Common myeloid progenitor, CD34-positive (primary cell): ENCODE results near the gene F10.
"Not testable (repeated sequence)": the region's sequence is repeated elsewhere in the genome, so short reads cannot be mapped to it uniquely, and the experiment has no call there.

Experiments used
- CTCF ChIA-PET: fragments of 350-600 bp; sonication (Branson Sonifier 250); formaldehyde crosslinking; loops from one replicate; lab custom pipeline; 2021; ENCODE audit warnings: antibody characterized with exemption; lab: Charles Lee
- POLR2A ChIA-PET: fragments of 350-600 bp; sonication (Branson Sonifier 250); formaldehyde crosslinking; loops from one replicate; lab custom pipeline; 2021; ENCODE audit warnings: antibody characterized with exemption; lab: Charles Lee
- DNase-seq, 3 donors: peaks; one replicate each; pipeline versions ENCODE4 v3.0.0 to v3.0.0-alpha.2; 2013
- H3K27ac ChIP-seq, 2 experiments: 1 replicate in 1 of 2; 2 replicates in 1 of 2; pipeline ENCODE4 v1.7.0; 2013; ENCODE audit warnings: inconsistent platforms in 2 of 2, low read length in 2 of 2, mild to moderate bottlenecking in 2 of 2, low read depth in 1 of 2, moderate library complexity in 1 of 2; ENCODE audit not compliant: severe bottlenecking in 2 of 2, insufficient read depth in 1 of 2, poor library complexity in 1 of 2
- H3K27me3 ChIP-seq, 5 experiments: replicated peaks in 2 of 5; 1 replicate in 3 of 5; 2 replicates in 2 of 5; pipeline versions ENCODE4 v1.6.1 to v1.7.0; 2013; ENCODE audit warnings: low read length in 4 of 5, mild to moderate bottlenecking in 2 of 5, moderate library complexity in 2 of 5, inconsistent platforms in 1 of 5; ENCODE audit not compliant: insufficient read depth in 5 of 5, control insufficient read depth in 4 of 5
- H3K36me3 ChIP-seq, 4 experiments: 1 replicate in 2 of 4; 2 replicates in 2 of 4; pipeline versions ENCODE4 v1.6.1 to v1.7.0; 2013; ENCODE audit warnings: low read length in 3 of 4, control low read depth in 1 of 4, mild to moderate bottlenecking in 1 of 4; ENCODE audit not compliant: control insufficient read depth in 4 of 4, insufficient read depth in 4 of 4
- H3K4me1 ChIP-seq, 4 experiments: 1 replicate in 3 of 4; 2 replicates in 1 of 4; pipeline versions ENCODE4 v1.6.1 to v1.7.1; 2013; ENCODE audit warnings: low read length in 3 of 4, mild to moderate bottlenecking in 3 of 4, control low read depth in 1 of 4, inconsistent platforms in 1 of 4, moderate library complexity in 1 of 4; ENCODE audit not compliant: control insufficient read depth in 4 of 4, insufficient read depth in 4 of 4; ENCODE audit errors: control extremely low read depth in 1 of 4
- H3K4me3 ChIP-seq, 7 experiments: 1 replicate in 4 of 7; 2 replicates in 3 of 7; pipeline versions ENCODE4 v1.5.1 to v1.7.0; 2013; ENCODE audit warnings: mild to moderate bottlenecking in 7 of 7, low read length in 6 of 7, moderate library complexity in 6 of 7, inconsistent platforms in 2 of 7, low read depth in 2 of 7, control low read depth in 1 of 7; ENCODE audit not compliant: insufficient read depth in 4 of 7, control insufficient read depth in 1 of 7; ENCODE audit errors: extremely low read depth in 1 of 7
- H3K9me3 ChIP-seq, 5 experiments: 1 replicate in 4 of 5; 2 replicates in 1 of 5; pipeline versions ENCODE4 v1.6.1 to v1.7.1; 2013; ENCODE audit warnings: low read length in 4 of 5, mild to moderate bottlenecking in 2 of 5, inconsistent platforms in 1 of 5, low read depth in 1 of 5, moderate library complexity in 1 of 5; ENCODE audit not compliant: control insufficient read depth in 4 of 5, insufficient read depth in 2 of 5; ENCODE audit errors: control extremely low read depth in 1 of 5
- WGBS: methylation state at CpG from one replicate; pipeline ENCODE4 v1.1.5; 2013; ENCODE audit not compliant: insufficient coverage; 5-methylcytosine and 5-hydroxymethylcytosine counted together

Gene F10

GRCh38 chr13:113077953-113078901 is 44.4 kb upstream of the F10 start:
- DNase-seq = no peak
- H3K4me3 ChIP-seq = no peak overlapping the region
- POLR2A ChIA-PET = no interaction called here
- peaks cover 0 to 2% (median 0%) of the 10 kb centered on the region in 4 experiments for H3K36me3 ChIP-seq
- no peaks in the 10 kb centered on the region for H3K4me1 ChIP-seq
- WGBS = 97% methylated on average over 31 of the region's 42 CpGs
- H3K9me3 ChIP-seq = no peaks in the 10 kb centered on the region
- H3K27me3 ChIP-seq = no peaks in the 10 kb centered on the region
- no peak overlapping the region for H3K27ac ChIP-seq
- CTCF ChIA-PET = no interaction called here

GRCh38 chr13:113078902-113079780 is 43.5 kb upstream of the F10 start:
- Histone ChIP-seq H3K4me1 (no peaks in the 10 kb centered on the region), H3K36me3 (peaks cover 0 to 2% (median 0%) of the 10 kb centered on the region in 4 experiments), H3K27me3 (no peaks in the 10 kb centered on the region), H3K27ac (no peak overlapping the region), H3K4me3 (no peak overlapping the region), H3K9me3 (peaks cover 0 to 3% (median 0%) of the 10 kb centered on the region in 5 experiments)
- 97% methylated on average over 19 of the region's 27 CpGs for WGBS
- ChIA-PET CTCF (no interaction called here), POLR2A (no interaction called here)
- DNase-seq = no peak

- DNase-seq, CTCF ChIA-PET, H3K4me1 ChIP-seq, H3K27ac ChIP-seq, H3K9me3 ChIP-seq, H3K27me3 ChIP-seq, POLR2A ChIA-PET, H3K4me3 ChIP-seq, H3K36me3 ChIP-seq: not testable (repeated sequence)
- WGBS = 81% methylated on average over 4 of the region's 9 CpGs
Measured at GRCh38 chr13:113079781-113080080, 42.9 kb upstream of the F10 start.

GRCh38 chr13:113080361-113080831 is 42.2 kb upstream of the F10 start:
- no peaks in the 10 kb centered on the region for H3K27me3 ChIP-seq
- no peak overlapping the region for H3K27ac ChIP-seq
- CTCF ChIA-PET = no interaction called here
- no peaks in the 10 kb centered on the region for H3K4me1 ChIP-seq
- POLR2A ChIA-PET = no interaction called here
- H3K9me3 ChIP-seq = peaks cover 0 to 4% (median 0%) of the 10 kb centered on the region in 5 experiments
- H3K36me3 ChIP-seq = no peaks in the 10 kb centered on the region
- H3K4me3 ChIP-seq = no peak overlapping the region
- no peak for DNase-seq
- 94% methylated on average over 18 of the region's 18 CpGs for WGBS

GRCh38 chr13:113080901-113081521 is 41.6 kb upstream of the F10 start:
- CTCF ChIA-PET = no interaction called here
- WGBS = 95% methylated on average over 24 of the region's 25 CpGs
- POLR2A ChIA-PET = no interaction called here
- Histone ChIP-seq H3K9me3 (peaks cover 0 to 4% (median 0%) of the 10 kb centered on the region in 5 experiments), H3K27me3 (no peaks in the 10 kb centered on the region), H3K27ac (no peak overlapping the region), H3K36me3 (no peaks in the 10 kb centered on the region), H3K4me1 (no peaks in the 10 kb centered on the region), H3K4me3 (no peak overlapping the region)
- no peak for DNase-seq

GRCh38 chr13:113082198-113083021 is 40.2 kb upstream of the F10 start:
- ChIA-PET CTCF (no interaction called here), POLR2A (no interaction called here)
- no peak for DNase-seq
- Histone ChIP-seq H3K27me3 (no peaks in the 10 kb centered on the region), H3K4me3 (no peak overlapping the region), H3K36me3 (no peaks in the 10 kb centered on the region), H3K9me3 (peaks cover 0 to 4% (median 0%) of the 10 kb centered on the region in 5 experiments), H3K4me1 (no peaks in the 10 kb centered on the region), H3K27ac (no peak overlapping the region)
- WGBS = 98% methylated on average over 17 of the region's 26 CpGs
